GM04503 (cell line): ENCODE measurements around the gene RPIA.
"Not testable (repeated sequence)": the region's sequence is repeated elsewhere in the genome, so short reads cannot be mapped to it uniquely, and the experiment has no call there.

Source experiments
- DNase-seq: peaks from one replicate; pipeline ENCODE4 v3.0.0-alpha.2; 2012; ENCODE audit warnings: low read depth

Gene RPIA

GRCh38 chr2:88735133-88735532, 43.7 kb downstream of the RPIA start:
- DNase-seq: no peak

- DNase-seq: no peak
Observed at GRCh38 chr2:88735853-88736252, 44.4 kb downstream of the RPIA start.

- DNase-seq: no peak
Observed at GRCh38 chr2:88736437-88736836, 45.0 kb downstream of the RPIA start.

GRCh38 chr2:88737385-88737784, 45.9 kb downstream of the RPIA start:
- DNase-seq: peak; percentile 44

- peak; percentile 6 for DNase-seq
Observed at GRCh38 chr2:88738271-88738670, 46.8 kb downstream of the RPIA start.

GRCh38 chr2:88739985-88740600, 48.6 kb downstream of the RPIA start:
- peak; percentile 11 for DNase-seq

- no peak for DNase-seq
Observed at GRCh38 chr2:88746929-88747490, 55.5 kb downstream of the RPIA start.

- DNase-seq: no peak
Observed at GRCh38 chr2:88747990-88748389, 56.5 kb downstream of the RPIA start.

GRCh38 chr2:88751768-88752167, 60.3 kb downstream of the RPIA start:
- no peak for DNase-seq

- DNase-seq: no peak
Observed at GRCh38 chr2:88753833-88754584, 62.5 kb downstream of the RPIA start.

- no peak for DNase-seq
Observed at GRCh38 chr2:88754585-88755320, 63.3 kb downstream of the RPIA start.

GRCh38 chr2:88755836-88756235, 64.4 kb downstream of the RPIA start:
- no peak for DNase-seq

- no peak for DNase-seq
Observed at GRCh38 chr2:88757025-88757424, 65.6 kb downstream of the RPIA start.

GRCh38 chr2:88758702-88759101, 67.2 kb downstream of the RPIA start:
- DNase-seq: not testable (repeated sequence)

GRCh38 chr2:88760819-88761598, 69.5 kb downstream of the RPIA start:
- no peak for DNase-seq

- no peak for DNase-seq
Observed at GRCh38 chr2:88764141-88764849, 72.8 kb downstream of the RPIA start.

- DNase-seq: no peak
Observed at GRCh38 chr2:88764850-88765153, 73.3 kb downstream of the RPIA start.

- DNase-seq: no peak
Observed at GRCh38 chr2:88765154-88765888, 73.8 kb downstream of the RPIA start.

- not testable (repeated sequence) for DNase-seq
Observed at GRCh38 chr2:88765889-88766481, 74.5 kb downstream of the RPIA start.

- no peak for DNase-seq
Observed at GRCh38 chr2:88770016-88770415, 78.5 kb downstream of the RPIA start.
